ENCODE results near the gene ENTPD8.

GRCh38 chr9:137428841-137429545 is 12.2 kb downstream of the ENTPD8 start:
- TF ChIP-seq CSRNP3 (CRISPR knock-in tag; IDR thresholded peaks at IDR 0.05), result no peak
- TF ChIP-seq ZFP30 (CRISPR knock-in tag; IDR thresholded peaks at IDR 0.05), result no peak
- TF ChIP-seq ZFP3 (CRISPR knock-in tag; IDR thresholded peaks at IDR 0.05), result no peak
- no peak for TF ChIP-seq ZNF8 (CRISPR knock-in tag; IDR thresholded peaks at IDR 0.05)
- TF ChIP-seq TOX (CRISPR knock-in tag; IDR thresholded peaks at IDR 0.05; ENCODE audit: borderline replicate concordance), result no peak
- TF ChIP-seq CSDC2 (CRISPR knock-in tag; IDR thresholded peaks at IDR 0.05), result no peak
- TF ChIP-seq ZC3H10 (CRISPR knock-in tag; IDR thresholded peaks at IDR 0.05), result no peak
- no peak for TF ChIP-seq TCF4 (CRISPR knock-in tag; IDR thresholded peaks at IDR 0.05; ENCODE audit: borderline replicate concordance)
- TF ChIP-seq POU6F1 (CRISPR knock-in tag; IDR thresholded peaks at IDR 0.05; ENCODE audit: borderline replicate concordance, low read depth), result no peak
- TF ChIP-seq PPARA (CRISPR knock-in tag; IDR thresholded peaks at IDR 0.05; ENCODE audit: borderline replicate concordance), result no peak

Measured in SK-N-SH treated with all-trans-retinoic acid at 6 μM for 48 hours (cell line).